Effector memory CD4-positive, alpha-beta T cell (primary cell): ENCODE results near the gene MBD5.

Experiments used
- DNase-seq, 3 donors: peaks; one replicate each; pipeline ENCODE4 v3.0.0-alpha.2; 2020
- H3K27ac ChIP-seq: 2 replicates; pipeline ENCODE4 v1.7.0; 2013; ENCODE audit warnings: mild to moderate bottlenecking, low read length, moderate library complexity; ENCODE audit not compliant: insufficient read depth, poor library complexity, severe bottlenecking
- H3K27me3 ChIP-seq: replicated peaks from 2 replicates; pipeline ENCODE4 v1.7.0; 2013; ENCODE audit warnings: mild to moderate bottlenecking, low read length; ENCODE audit not compliant: insufficient read depth, control insufficient read depth, poor library complexity, severe bottlenecking
- H3K36me3 ChIP-seq: 2 replicates; pipeline ENCODE4 v1.7.0; 2013; ENCODE audit warnings: mild to moderate bottlenecking, low read length, moderate library complexity; ENCODE audit not compliant: control insufficient read depth, insufficient read depth
- H3K4me1 ChIP-seq: 2 replicates; pipeline ENCODE4 v1.7.0; 2013; ENCODE audit warnings: low read length, mild to moderate bottlenecking; ENCODE audit not compliant: control insufficient read depth, insufficient read depth, poor library complexity, severe bottlenecking
- H3K4me3 ChIP-seq: 2 replicates; pipeline ENCODE4 v1.7.0; 2013; ENCODE audit warnings: low read length, low read depth, mild to moderate bottlenecking; ENCODE audit not compliant: insufficient read depth, poor library complexity, severe bottlenecking
- H3K9me3 ChIP-seq: 2 replicates; pipeline ENCODE4 v1.7.0; 2013; ENCODE audit warnings: mild to moderate bottlenecking, low read length, moderate library complexity; ENCODE audit not compliant: control insufficient read depth

Gene MBD5

DNA sequence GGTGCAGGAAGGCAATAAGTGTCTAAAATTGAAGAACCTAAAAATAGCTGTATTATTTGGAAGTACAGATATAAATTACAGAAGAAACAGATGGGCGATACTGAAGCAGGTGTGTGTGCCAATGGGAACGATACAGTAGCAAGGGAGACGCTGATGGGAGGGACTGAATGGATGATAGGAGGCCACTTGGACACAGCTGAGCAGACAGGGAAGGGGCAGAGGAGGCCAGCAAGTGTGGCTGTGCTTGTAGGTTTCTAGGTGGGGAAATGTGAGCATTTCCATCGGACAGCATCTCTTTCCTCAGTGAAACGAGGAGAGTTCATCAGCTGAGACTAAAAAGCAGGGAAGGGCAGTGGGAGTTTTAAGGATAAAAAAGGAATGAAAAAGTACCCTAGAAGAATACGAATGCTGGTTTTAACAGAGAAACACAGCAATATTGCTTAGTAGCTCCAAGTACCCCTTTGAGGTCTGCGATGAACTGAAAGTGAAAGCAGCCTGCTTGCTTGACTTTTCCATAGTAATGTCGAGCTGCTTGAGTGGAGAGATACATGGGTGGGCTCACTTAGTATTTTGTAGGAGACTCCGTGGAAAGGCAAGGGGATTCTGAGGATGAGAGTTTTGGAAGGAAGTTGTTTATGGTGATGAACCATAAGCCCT, 531.9 kb downstream of the MBD5 start:
- Histone ChIP-seq H3K9me3 (no peaks in the 10 kb centered on the region), H3K27me3 (no peaks in the 10 kb centered on the region), H3K4me1 (peaks cover 13% of the 10 kb centered on the region), H3K4me3 (peak overlapping the region; percentile 66), H3K36me3 (no peaks in the 10 kb centered on the region), H3K27ac (peak overlapping the region; percentile 69)
- no peak for DNase-seq

DNA sequence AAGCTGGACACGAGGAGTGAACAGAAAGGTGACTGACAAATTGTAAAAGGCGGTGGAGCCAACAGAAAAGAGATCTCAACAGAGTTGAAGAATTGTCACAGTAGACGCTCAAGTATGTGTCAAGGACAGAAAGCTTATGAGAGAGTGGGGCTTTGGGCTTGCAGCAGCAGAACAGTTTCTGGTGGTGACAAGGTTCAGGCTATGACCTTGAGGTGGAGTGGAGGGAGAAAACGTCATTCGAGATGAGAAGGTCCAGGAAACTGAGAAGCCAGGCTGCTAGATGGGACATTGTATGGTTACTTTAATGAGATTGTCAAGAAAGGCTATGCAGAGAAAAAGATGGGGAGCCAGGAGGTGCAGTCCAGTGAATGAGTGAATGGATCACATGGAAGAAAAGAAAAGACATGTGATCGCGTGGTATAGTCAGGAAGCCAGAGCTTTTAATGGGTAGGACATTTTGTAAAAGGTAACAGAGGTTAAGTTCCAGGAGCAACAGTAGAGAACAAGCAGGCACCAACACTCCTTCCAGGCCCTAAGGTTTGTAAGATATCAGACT, 532.5 kb downstream of the MBD5 start:
- H3K27me3 ChIP-seq, result no peaks in the 10 kb centered on the region
- peak overlapping the region; percentile 66 for H3K4me3 ChIP-seq
- H3K4me1 ChIP-seq, result peaks cover 13% of the 10 kb centered on the region
- peak overlapping the region; percentile 69 for H3K27ac ChIP-seq
- DNase-seq, result no peak
- no peaks in the 10 kb centered on the region for H3K9me3 ChIP-seq
- no peaks in the 10 kb centered on the region for H3K36me3 ChIP-seq

DNA sequence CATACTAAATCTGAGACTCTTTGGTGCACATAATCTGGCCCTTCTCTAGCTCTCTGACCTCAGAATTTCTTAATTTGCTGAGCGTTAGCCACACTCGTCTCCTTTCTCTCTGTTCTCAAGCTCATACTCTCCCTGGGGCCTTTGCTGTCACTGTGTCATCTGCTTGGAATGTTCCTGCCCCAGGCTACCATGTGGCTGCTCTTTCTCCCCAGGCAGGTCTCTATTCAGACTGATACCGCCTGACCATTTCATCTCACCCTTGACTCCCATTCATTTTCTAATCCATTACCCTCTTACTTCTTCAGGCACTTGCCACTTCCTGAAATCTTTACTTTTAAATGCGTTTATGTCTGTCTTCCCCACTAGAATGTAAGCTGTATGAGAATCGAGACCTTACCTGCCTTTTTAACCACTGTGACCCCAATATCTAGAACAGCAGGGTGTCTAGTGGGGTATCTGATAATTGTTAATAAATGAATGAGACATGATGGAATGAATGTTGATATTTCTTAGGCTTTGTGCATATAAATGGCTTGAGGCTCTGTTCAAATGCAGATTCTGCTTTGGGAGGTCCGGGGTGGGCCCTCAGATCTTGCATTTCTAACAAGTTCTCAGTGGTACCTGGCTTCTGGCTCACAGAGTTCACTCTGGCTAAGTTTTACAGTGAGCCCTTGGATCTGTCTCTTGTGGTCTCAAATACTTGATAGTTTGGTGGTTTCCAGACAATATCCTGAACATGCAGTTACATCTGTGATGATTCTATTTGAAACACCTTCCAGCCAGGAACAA, 533.8 kb downstream of the MBD5 start:
- H3K9me3 ChIP-seq, result no peaks in the 10 kb centered on the region
- H3K36me3 ChIP-seq, result no peaks in the 10 kb centered on the region
- no peak for DNase-seq
- H3K27ac ChIP-seq, result no peak overlapping the region
- no peak overlapping the region for H3K4me3 ChIP-seq
- no peaks in the 10 kb centered on the region for H3K27me3 ChIP-seq
- H3K4me1 ChIP-seq, result peaks cover 13% of the 10 kb centered on the region

DNA sequence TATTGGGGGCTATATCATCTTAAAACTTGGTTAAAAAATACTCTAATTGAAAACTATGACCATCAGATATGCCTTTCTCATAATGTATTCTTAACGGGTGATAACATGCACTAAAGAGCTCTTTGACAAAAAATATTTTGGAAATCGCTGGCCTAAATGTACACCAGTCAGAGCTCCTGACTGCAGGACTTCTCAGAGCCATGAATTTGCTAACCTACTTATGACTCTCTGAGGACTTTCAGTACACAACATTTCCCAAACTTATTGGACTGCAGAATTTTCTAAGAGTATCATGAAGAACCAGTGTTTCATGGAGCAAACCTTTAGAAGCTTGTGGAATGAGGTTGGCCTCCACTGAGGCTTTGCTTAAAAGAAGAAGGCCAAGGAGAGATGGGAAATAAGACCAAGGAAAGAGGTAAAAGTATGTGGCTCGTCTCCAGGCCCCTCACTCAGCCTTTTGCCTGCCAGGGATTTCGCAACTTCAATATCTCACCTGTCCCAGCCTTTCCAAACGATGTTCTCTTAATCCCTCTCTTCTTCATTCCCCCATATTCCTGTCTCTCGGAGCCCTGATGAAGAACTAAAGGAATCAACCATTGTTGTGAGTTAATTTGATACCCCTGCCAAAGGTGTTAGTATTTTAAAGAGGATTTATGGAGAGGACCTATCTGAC, 534.9 kb downstream of the MBD5 start:
- Histone ChIP-seq H3K9me3 (no peaks in the 10 kb centered on the region), H3K4me1 (peaks cover 13% of the 10 kb centered on the region), H3K27me3 (no peaks in the 10 kb centered on the region), H3K36me3 (no peaks in the 10 kb centered on the region), H3K27ac (no peak overlapping the region), H3K4me3 (no peak overlapping the region)
- no peak for DNase-seq

DNA sequence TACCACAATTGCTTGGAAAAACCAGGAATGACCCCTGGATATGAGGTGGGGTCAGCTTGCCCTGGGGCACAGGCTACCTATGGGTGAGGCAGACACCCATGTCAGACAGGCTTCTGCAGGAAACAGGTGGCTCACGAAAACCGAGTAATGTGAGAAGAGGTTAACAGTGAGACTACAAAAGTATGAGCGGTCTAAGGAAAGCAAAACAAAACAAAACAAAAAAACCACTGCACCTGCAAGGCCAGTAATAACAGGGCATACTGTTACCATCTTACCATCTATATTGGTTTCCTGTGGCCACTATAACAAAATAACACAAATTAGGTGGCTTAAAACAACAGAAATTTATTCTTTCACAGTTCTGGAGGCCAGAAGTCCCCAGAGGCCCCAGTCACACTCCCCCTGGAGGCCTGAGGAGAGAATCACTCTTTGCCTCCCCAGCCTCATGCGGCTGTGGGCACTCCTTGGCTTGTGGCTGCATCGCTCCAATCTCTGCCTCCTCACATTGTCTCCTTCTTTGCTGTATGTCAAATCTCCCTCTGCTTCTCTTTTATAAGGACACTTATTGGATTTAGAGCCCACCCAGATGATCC, 537.0 kb downstream of the MBD5 start:
- no peak overlapping the region for H3K27ac ChIP-seq
- no peaks in the 10 kb centered on the region for H3K27me3 ChIP-seq
- peaks cover 7% of the 10 kb centered on the region for H3K4me1 ChIP-seq
- no peaks in the 10 kb centered on the region for H3K9me3 ChIP-seq
- no peak overlapping the region for H3K4me3 ChIP-seq
- H3K36me3 ChIP-seq, result no peaks in the 10 kb centered on the region
- DNase-seq, result no peak

DNA sequence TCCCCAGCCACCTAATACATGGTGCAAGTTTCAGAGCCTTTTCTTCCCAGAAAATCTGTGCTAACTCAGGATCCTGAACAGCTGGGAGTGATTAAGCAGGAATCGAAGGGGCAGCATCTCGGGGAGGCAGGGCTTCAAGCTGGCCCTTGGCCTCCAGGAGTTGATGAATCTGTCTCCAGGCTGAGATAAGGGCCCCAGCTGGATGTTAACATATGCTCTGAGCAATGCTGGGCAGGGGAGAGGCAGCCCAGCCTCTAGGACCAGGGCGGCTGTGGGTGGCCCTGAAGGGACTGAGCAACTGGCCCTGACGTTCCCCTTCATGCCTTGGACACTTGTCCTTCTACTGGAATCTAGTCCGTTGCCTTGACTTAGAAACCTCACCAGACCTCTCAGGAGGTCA, 539.6 kb downstream of the MBD5 start:
- no peak for DNase-seq
- no peaks in the 10 kb centered on the region for H3K4me1 ChIP-seq
- no peak overlapping the region for H3K27ac ChIP-seq
- H3K9me3 ChIP-seq, result no peaks in the 10 kb centered on the region
- no peaks in the 10 kb centered on the region for H3K36me3 ChIP-seq
- H3K4me3 ChIP-seq, result no peak overlapping the region
- no peaks in the 10 kb centered on the region for H3K27me3 ChIP-seq

DNA sequence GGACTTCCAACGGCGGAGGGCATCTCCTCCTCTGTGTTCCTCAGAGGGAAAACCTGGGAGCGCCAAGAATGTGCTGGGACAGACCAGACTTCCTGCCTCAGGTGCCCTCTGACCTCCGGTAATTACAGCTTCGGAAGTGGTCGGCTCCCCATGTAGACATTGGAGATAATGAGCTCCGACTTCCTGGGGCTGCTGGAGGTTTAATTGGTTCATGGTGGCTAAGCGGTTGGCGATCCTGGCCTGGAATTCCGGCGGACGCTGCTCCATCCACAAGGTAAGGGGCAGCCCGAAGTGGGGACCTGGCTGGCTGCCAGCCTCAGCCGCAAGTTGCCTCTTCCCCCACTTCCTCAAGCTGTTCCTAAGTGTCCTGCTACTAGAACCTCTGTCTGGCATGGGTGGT, 540.5 kb downstream of the MBD5 start:
- Histone ChIP-seq H3K27ac (no peak overlapping the region), H3K4me3 (no peak overlapping the region), H3K27me3 (no peaks in the 10 kb centered on the region), H3K9me3 (no peaks in the 10 kb centered on the region), H3K4me1 (no peaks in the 10 kb centered on the region), H3K36me3 (no peaks in the 10 kb centered on the region)
- no peak for DNase-seq

DNA sequence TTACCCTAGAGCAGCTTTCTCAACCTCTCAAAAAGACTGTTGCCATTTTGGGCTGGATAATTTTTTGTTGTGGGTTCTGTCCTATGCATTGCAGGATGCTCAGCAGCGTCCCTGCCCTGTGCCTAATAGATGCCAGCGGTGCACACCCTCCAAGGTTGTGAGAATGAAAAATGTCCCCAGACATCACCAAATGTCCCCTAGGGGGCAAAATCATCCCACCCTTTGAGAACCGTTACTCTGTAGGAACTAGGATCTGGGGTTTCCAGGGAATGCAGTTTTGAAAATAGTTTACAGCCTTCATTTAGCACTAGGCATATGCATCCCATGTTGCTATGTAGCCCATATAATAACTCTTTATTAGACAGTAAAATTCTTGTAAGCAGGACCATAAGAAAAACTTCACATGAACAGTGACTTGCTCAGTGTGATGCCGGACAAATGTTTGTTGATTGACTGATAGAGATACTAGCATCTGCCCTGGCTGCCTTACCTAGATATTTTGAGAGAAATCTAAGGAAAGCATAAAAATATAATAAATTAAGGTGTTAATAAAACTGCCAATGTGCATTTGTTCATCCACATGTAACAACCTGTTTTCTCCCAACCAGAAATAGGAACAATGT, 544.5 kb downstream of the MBD5 start:
- H3K27ac ChIP-seq, result no peak overlapping the region
- H3K36me3 ChIP-seq, result no peaks in the 10 kb centered on the region
- no peaks in the 10 kb centered on the region for H3K9me3 ChIP-seq
- no peaks in the 10 kb centered on the region for H3K4me1 ChIP-seq
- no peak overlapping the region for H3K4me3 ChIP-seq
- no peak for DNase-seq
- H3K27me3 ChIP-seq, result no peaks in the 10 kb centered on the region
